GM18858 (cell line): Measurements from ENCODE around the gene OVCA2.

ENCODE experiments used
- ATAC-seq: cut with Tn5 transposase; IDR thresholded peaks from one replicate; pipeline ENCODE4 v1.9.1; 2021; ENCODE audit not compliant: unreplicated experiment

The OVCA2 gene

GRCh38 chr17:2030779-2031163, 11.1 kb upstream of the OVCA2 start:
- no peak for ATAC-seq

- no peak for ATAC-seq
Measured at GRCh38 chr17:2033153-2033552, 8.7 kb upstream of the OVCA2 start.

GRCh38 chr17:2034157-2034556, 7.7 kb upstream of the OVCA2 start:
- ATAC-seq, result no peak

GRCh38 chr17:2034806-2035540, 6.8 kb upstream of the OVCA2 start:
- ATAC-seq, result no peak

GRCh38 chr17:2035541-2036488, 6.0 kb upstream of the OVCA2 start:
- ATAC-seq, result no peak

- no peak for ATAC-seq
Measured at GRCh38 chr17:2037155-2037554, 4.7 kb upstream of the OVCA2 start.

- no peak for ATAC-seq
Measured at GRCh38 chr17:2040219-2040827, 1.5 kb upstream of the OVCA2 start.

GRCh38 chr17:2040942-2041560, 771 bp upstream of the OVCA2 start:
- no peak for ATAC-seq

- ATAC-seq, result no peak
Measured at GRCh38 chr17:2042390-2042847, 597 bp downstream of the OVCA2 start.

GRCh38 chr17:2042933-2043332, 1.1 kb downstream of the OVCA2 start:
- no peak for ATAC-seq

- ATAC-seq, result no peak
Measured at GRCh38 chr17:2043785-2044184, 2.0 kb downstream of the OVCA2 start.

- no peak for ATAC-seq
Measured at GRCh38 chr17:2044263-2044894, 2.6 kb downstream of the OVCA2 start.

GRCh38 chr17:2047590-2047989, 5.8 kb downstream of the OVCA2 start:
- ATAC-seq, result no peak

- no peak for ATAC-seq
Measured at GRCh38 chr17:2048805-2049204, 7.0 kb downstream of the OVCA2 start.

- no peak for ATAC-seq
Measured at GRCh38 chr17:2049333-2050299, 7.8 kb downstream of the OVCA2 start.

GRCh38 chr17:2050300-2051060, 8.7 kb downstream of the OVCA2 start:
- no peak for ATAC-seq

GRCh38 chr17:2051061-2051932, 9.5 kb downstream of the OVCA2 start:
- no peak for ATAC-seq
